Measurements from ENCODE around the gene INTS6L. TPM values are rescaled to one million over a fixed set of nuclear protein-coding genes. Genes with fewer than 3 reads are reported as not detected.
"Not testable (repeated sequence)": the region's sequence is repeated elsewhere in the genome, so short reads cannot be mapped to it uniquely, and the experiment has no call there.

The INTS6L gene
- total and polyA plus RNA-seq, 4 experiments from 2014 or later, result 5.4 to 46.0 (median 25.0) TPM

DNA sequence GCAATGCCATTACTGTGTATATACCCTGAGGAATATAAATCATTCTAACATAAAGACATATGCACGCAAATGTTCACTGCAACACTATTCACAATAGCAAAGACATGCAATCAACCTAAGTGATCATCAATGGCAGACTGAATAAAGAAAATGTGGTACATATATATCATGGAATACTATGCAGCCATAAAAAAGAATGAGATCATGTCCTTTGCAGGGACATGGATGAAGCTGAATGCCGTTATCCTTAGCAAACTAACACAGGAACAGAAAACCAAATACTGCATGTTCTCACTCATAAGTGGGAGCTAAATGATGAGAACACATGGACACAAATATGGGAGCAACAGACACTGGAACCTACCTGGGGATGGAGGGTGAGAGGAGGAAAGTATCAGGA is 73.6 kb downstream of the INTS6L start:
- H3K27me3 Mint-ChIP-seq; H3K27ac Mint-ChIP-seq; H3K9me3 Mint-ChIP-seq; H3K4me1 ChIP-seq (ENCODE audit: insufficient read depth, low read length); H3K4me1 Mint-ChIP-seq; H3K27ac ChIP-seq (ENCODE audit: low read depth, low read length); CTCF ChIA-PET (ENCODE audit: partially characterized antibody); DNase-seq; H3K4me3 ChIP-seq (ENCODE audit: low read length in 2 of 2); H3K36me3 ChIP-seq (ENCODE audit: insufficient read depth, low read length); H3K27me3 ChIP-seq (ENCODE audit: insufficient read depth, low read length); H3K9me3 ChIP-seq (ENCODE audit: control insufficient read depth in 1 of 2, low read length in 2 of 2); intact Hi-C loops (cut with micrococcal nuclease); POLR2A ChIA-PET (ENCODE audit: partially characterized antibody); H3K36me3 Mint-ChIP-seq: not testable (repeated sequence)
- peak overlapping the region in 1 of 8 donors; percentile 21 for H3K4me3 Mint-ChIP-seq

DNA sequence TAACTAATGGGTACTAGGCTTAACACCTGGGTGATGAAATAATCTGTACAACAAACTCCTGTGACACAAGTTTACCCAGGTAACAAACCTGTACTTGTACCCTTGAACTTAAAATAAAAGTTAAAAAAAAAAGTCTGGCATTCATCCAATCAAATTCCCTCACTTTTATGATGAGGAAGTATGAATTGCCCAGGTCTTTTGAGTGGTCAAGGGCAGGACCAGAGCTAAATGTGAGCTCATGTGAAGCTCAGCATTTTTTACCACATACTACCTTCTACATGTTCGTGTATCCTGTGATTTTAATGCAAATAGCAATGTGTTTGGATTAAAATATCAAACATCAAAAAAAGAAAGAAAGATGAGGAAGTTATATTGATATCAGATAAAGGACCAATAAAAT is 74.0 kb downstream of the INTS6L start:
- H3K4me1 ChIP-seq (ENCODE audit: insufficient read depth, low read length); DNase-seq; H3K9me3 ChIP-seq (ENCODE audit: control insufficient read depth in 1 of 2, low read length in 2 of 2); H3K27ac ChIP-seq (ENCODE audit: low read depth, low read length); CTCF ChIA-PET (ENCODE audit: partially characterized antibody); H3K9me3 Mint-ChIP-seq; H3K36me3 Mint-ChIP-seq; H3K4me3 ChIP-seq (ENCODE audit: low read length in 2 of 2); POLR2A ChIA-PET (ENCODE audit: partially characterized antibody); intact Hi-C loops (cut with micrococcal nuclease); H3K4me3 Mint-ChIP-seq; H3K36me3 ChIP-seq (ENCODE audit: insufficient read depth, low read length); H3K4me1 Mint-ChIP-seq; H3K27me3 Mint-ChIP-seq; H3K27ac Mint-ChIP-seq; H3K27me3 ChIP-seq (ENCODE audit: insufficient read depth, low read length): not testable (repeated sequence)

DNA sequence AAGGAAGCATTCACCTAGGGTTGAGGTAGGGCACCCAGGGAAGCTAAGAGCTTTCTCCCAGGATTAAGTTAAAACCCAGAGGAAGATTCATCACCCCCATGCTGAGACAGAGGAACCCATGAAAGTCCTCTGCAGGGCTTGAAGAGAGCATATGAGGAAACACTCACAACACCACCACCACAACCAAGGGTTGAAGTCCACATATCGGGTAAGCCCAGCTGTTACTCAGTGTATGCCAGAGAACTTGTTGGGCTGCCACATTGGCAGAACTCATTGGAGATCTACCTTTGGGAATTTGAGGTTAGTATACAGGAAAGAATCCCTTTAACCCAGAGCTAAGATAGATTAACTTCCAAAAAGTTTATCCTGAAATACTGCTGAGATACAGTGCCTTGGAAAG is 75.1 kb downstream of the INTS6L start:
- intact Hi-C loops (cut with micrococcal nuclease), result no loop called here
- POLR2A ChIA-PET (ENCODE audit: partially characterized antibody), result no interaction called here
- Mint-ChIP-seq H3K9me3 (no peaks in the 10 kb centered on the region), H3K36me3 (no peaks in the 10 kb centered on the region), H3K27me3 (peaks cover 2 to 4% of the 10 kb centered on the region in 2 donors), H3K27ac (no peak overlapping the region), H3K4me1 (peaks cover 0 to 4% (median 0%) of the 10 kb centered on the region in 4 donors), H3K4me3 (no peak overlapping the region)
- CTCF ChIA-PET (ENCODE audit: partially characterized antibody), result interaction anchor here (1.1 to 1.9 kb wide), 5 partner anchors 51 to 114 kb away, joined by 3 to 6 read pairs (median 3); no protein-coding TSS in a partner anchor
- Histone ChIP-seq H3K9me3 (ENCODE audit: control insufficient read depth in 1 of 2, low read length in 2 of 2) (no peaks in the 10 kb centered on the region), H3K4me3 (ENCODE audit: low read length in 2 of 2) (no peak overlapping the region), H3K4me1 (ENCODE audit: insufficient read depth, low read length) (no peaks in the 10 kb centered on the region), H3K36me3 (ENCODE audit: insufficient read depth, low read length) (no peaks in the 10 kb centered on the region), H3K27me3 (ENCODE audit: insufficient read depth, low read length) (no peaks in the 10 kb centered on the region), H3K27ac (ENCODE audit: low read depth, low read length) (no peak overlapping the region)
- DNase-seq, result no peak

DNA sequence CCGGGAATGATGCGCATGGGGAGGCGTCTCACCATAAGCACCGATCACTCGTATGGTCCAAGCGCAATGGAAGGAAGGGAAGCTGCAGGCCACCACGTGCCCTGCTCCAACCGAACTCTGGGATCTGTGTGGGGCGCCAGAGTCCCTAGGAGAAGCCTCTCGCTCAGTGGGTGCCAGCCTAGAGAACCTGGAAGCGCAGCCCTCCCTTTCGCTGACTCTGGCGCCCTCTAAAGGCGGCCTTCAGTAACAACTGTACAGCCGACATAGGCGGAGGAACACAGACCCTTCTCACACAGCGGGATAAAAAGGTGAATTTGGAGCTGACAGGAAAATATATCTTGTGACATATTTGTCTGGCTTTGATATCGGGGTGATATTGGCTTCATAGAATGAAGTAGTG is 76.0 kb downstream of the INTS6L start:
- Histone ChIP-seq H3K36me3 (ENCODE audit: insufficient read depth, low read length) (no peaks in the 10 kb centered on the region), H3K27me3 (ENCODE audit: insufficient read depth, low read length) (no peaks in the 10 kb centered on the region), H3K4me1 (ENCODE audit: insufficient read depth, low read length) (no peaks in the 10 kb centered on the region), H3K27ac (ENCODE audit: low read depth, low read length) (no peak overlapping the region), H3K9me3 (ENCODE audit: control insufficient read depth in 1 of 2, low read length in 2 of 2) (no peaks in the 10 kb centered on the region), H3K4me3 (ENCODE audit: low read length in 2 of 2) (no peak overlapping the region)
- peak in 4 of 5 donors; percentile 25 to 36 (median 28) for DNase-seq
- CTCF ChIA-PET (ENCODE audit: partially characterized antibody), result interaction anchor here (0.6 to 1.9 kb wide), 5 partner anchors 52 to 115 kb away, joined by 3 to 6 read pairs (median 4); no protein-coding TSS in a partner anchor
- H3K27ac Mint-ChIP-seq, result no peak overlapping the region
- no peaks in the 10 kb centered on the region for H3K36me3 Mint-ChIP-seq
- H3K27me3 Mint-ChIP-seq, result peaks cover 2 to 3% of the 10 kb centered on the region in 2 donors
- H3K4me3 Mint-ChIP-seq, result no peak overlapping the region
- peaks cover 0 to 4% (median 0%) of the 10 kb centered on the region in 4 donors for H3K4me1 Mint-ChIP-seq
- POLR2A ChIA-PET (ENCODE audit: partially characterized antibody), result no interaction called here
- intact Hi-C loops (cut with micrococcal nuclease), result no loop called here
- no peaks in the 10 kb centered on the region for H3K9me3 Mint-ChIP-seq

DNA sequence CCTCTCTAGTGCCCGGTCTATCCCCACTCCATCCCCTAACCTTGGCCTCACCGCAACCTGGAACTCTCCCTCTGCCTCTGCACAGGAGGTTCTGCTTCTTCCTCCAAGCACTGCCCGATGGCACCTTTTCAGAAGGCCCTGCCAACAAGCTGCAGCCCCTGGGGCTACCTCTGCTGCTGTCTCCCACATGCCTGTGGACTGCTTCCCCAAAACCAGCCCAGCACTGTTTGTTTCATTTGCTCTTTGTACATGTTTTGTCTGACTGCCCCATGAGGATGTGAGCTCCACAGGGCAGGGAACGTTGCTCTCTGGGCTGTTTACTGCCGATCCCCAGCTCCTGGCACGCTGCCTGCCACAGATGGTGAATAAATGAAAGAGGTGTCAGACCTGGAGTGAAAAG is 85.4 kb downstream of the INTS6L start:
- H3K4me1 Mint-ChIP-seq, result no peaks in the 10 kb centered on the region
- H3K9me3 ChIP-seq (ENCODE audit: control insufficient read depth in 1 of 2, low read length in 2 of 2), result no peaks in the 10 kb centered on the region
- H3K4me1 ChIP-seq (ENCODE audit: insufficient read depth, low read length), result no peaks in the 10 kb centered on the region
- ChIA-PET POLR2A (ENCODE audit: partially characterized antibody) (no interaction called here), CTCF (ENCODE audit: partially characterized antibody) (no interaction called here)
- H3K9me3 Mint-ChIP-seq, result no peaks in the 10 kb centered on the region
- H3K4me3 ChIP-seq (ENCODE audit: low read length in 2 of 2), result no peak overlapping the region
- intact Hi-C loops (cut with micrococcal nuclease), result no loop called here
- DNase-seq, result no peak
- no peak overlapping the region for H3K27ac Mint-ChIP-seq
- no peak overlapping the region for H3K27ac ChIP-seq (ENCODE audit: low read depth, low read length)
- H3K36me3 Mint-ChIP-seq, result no peaks in the 10 kb centered on the region
- peaks cover 7 to 18% of the 10 kb centered on the region in 2 donors for H3K27me3 Mint-ChIP-seq
- H3K27me3 ChIP-seq (ENCODE audit: insufficient read depth, low read length), result no peaks in the 10 kb centered on the region
- no peaks in the 10 kb centered on the region for H3K36me3 ChIP-seq (ENCODE audit: insufficient read depth, low read length)
- H3K4me3 Mint-ChIP-seq, result no peak overlapping the region

DNA sequence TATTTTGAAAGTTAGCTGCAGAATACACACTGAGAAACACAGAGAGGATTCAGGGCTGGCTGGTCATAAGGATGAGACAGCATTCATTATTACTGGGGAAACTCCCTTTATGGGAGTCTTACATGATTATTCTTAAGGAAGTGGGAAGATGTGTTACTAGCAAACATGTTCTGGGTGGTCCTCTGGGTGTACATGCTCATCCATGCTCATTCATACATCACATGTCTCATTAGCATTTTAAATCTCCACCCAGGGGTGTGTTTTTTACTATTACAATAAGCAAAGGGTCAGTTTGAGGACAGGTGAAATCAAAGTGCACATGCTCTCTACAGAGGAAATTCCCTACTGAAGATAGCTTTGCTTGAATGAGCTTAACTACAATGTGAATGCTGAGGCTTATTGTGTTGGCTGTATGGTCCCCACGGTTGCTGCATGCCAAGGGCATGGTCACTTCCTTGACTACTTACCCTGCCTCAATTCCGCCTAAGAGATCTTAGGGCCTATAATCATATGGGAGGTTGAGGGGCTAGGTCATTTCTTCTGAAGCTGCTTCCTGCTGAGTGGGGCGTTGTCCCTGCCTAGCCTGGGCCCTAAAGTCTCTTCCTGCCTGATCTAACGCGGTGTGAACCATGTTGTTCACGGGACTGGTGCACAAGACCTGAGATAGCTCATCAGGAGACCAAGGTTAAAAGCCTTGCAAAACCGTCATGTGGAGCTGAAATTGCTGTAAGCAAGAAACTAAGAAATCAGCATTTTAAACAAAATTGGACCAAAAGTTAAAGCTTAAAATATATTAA is 104.1 kb downstream of the INTS6L start:
- H3K36me3 ChIP-seq (ENCODE audit: insufficient read depth, low read length); H3K27me3 ChIP-seq (ENCODE audit: insufficient read depth, low read length); H3K4me1 Mint-ChIP-seq; H3K27me3 Mint-ChIP-seq; H3K4me3 Mint-ChIP-seq; H3K9me3 ChIP-seq (ENCODE audit: control insufficient read depth in 1 of 2, low read length in 2 of 2); H3K4me3 ChIP-seq (ENCODE audit: low read length in 2 of 2); H3K36me3 Mint-ChIP-seq; intact Hi-C loops (cut with micrococcal nuclease); DNase-seq; POLR2A ChIA-PET (ENCODE audit: partially characterized antibody); H3K27ac ChIP-seq (ENCODE audit: low read depth, low read length); H3K9me3 Mint-ChIP-seq; H3K27ac Mint-ChIP-seq; H3K4me1 ChIP-seq (ENCODE audit: insufficient read depth, low read length): not testable (repeated sequence)
- CTCF ChIA-PET (ENCODE audit: partially characterized antibody), result interaction anchor here (0.7 kb wide), 1 partner anchor 118 kb away, joined by 3 read pairs; no protein-coding TSS in a partner anchor

DNA sequence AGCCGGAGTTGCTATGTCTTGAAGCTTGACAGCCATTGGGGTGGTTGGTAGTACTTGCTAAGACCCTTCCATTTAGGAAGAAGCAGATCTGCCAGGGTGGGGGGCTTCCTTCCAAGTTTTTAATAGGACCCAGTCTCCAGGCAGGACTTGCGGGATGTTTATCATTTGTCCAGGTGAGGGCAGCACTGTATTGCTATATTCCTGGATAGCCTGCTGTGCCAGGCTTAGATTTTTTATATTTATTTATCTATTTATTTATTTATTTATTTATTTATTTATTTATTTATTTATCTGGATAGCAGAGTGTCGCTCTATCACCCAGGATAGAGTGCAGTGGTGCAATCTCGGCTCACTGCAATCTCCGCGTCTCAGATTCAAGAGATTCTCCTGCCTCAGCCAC is 105.5 kb downstream of the INTS6L start:
- CTCF ChIA-PET (ENCODE audit: partially characterized antibody), result no interaction called here
- Histone ChIP-seq H3K27me3 (ENCODE audit: insufficient read depth, low read length) (no peaks in the 10 kb centered on the region), H3K9me3 (ENCODE audit: control insufficient read depth in 1 of 2, low read length in 2 of 2) (no peaks in the 10 kb centered on the region), H3K4me3 (ENCODE audit: low read length in 2 of 2) (no peak overlapping the region), H3K27ac (ENCODE audit: low read depth, low read length) (no peak overlapping the region), H3K36me3 (ENCODE audit: insufficient read depth, low read length) (no peaks in the 10 kb centered on the region), H3K4me1 (ENCODE audit: insufficient read depth, low read length) (no peaks in the 10 kb centered on the region)
- Mint-ChIP-seq H3K9me3 (no peaks in the 10 kb centered on the region), H3K4me3 (no peak overlapping the region), H3K36me3 (no peaks in the 10 kb centered on the region), H3K27ac (no peak overlapping the region), H3K4me1 (no peaks in the 10 kb centered on the region), H3K27me3 (no peaks in the 10 kb centered on the region)
- intact Hi-C loops (cut with micrococcal nuclease), result no loop called here
- POLR2A ChIA-PET (ENCODE audit: partially characterized antibody), result no interaction called here
- no peak for DNase-seq

Measured in CD4-positive, alpha-beta memory T cell (primary cell).